GM18867 (cell line): ENCODE measurements around the gene PPHLN1.
"Not testable (repeated sequence)": the region's sequence is repeated elsewhere in the genome, so short reads cannot be mapped to it uniquely, and the experiment has no call there.

Source experiments
- ATAC-seq: cut with Tn5 transposase; IDR thresholded peaks from one replicate; pipeline ENCODE4 v1.9.1; 2021; ENCODE audit warnings: mild to moderate bottlenecking, moderate library complexity; ENCODE audit not compliant: unreplicated experiment

The PPHLN1 gene

GRCh38 chr12:42320796-42321195 lies 5.2 kb upstream of the PPHLN1 start:
- no peak for ATAC-seq

- no peak for ATAC-seq
These were observed 3.4 kb upstream of the PPHLN1 start for GRCh38 chr12:42322567-42322966.

- ATAC-seq = no peak
These were observed 2.1 kb upstream of the PPHLN1 start for GRCh38 chr12:42323856-42324255.

- ATAC-seq = no peak
These were observed 678 bp upstream of the PPHLN1 start for GRCh38 chr12:42325326-42325652.

- ATAC-seq = peak; percentile 30
These were observed 717 bp downstream of the PPHLN1 start for GRCh38 chr12:42326541-42327226.

- ATAC-seq = no peak
These were observed 1.2 kb downstream of the PPHLN1 start for GRCh38 chr12:42327227-42327590.

- not testable (repeated sequence) for ATAC-seq
These were observed 4.1 kb downstream of the PPHLN1 start for GRCh38 chr12:42330097-42330496.

GRCh38 chr12:42332301-42333285 lies 6.6 kb downstream of the PPHLN1 start:
- peak; percentile 82 for ATAC-seq

- no peak for ATAC-seq
These were observed 10.3 kb downstream of the PPHLN1 start for GRCh38 chr12:42336286-42336685.

- ATAC-seq = no peak
These were observed 12.3 kb downstream of the PPHLN1 start for GRCh38 chr12:42338280-42338679.

- no peak for ATAC-seq
These were observed 16.1 kb downstream of the PPHLN1 start for GRCh38 chr12:42342028-42342427.

GRCh38 chr12:42343721-42344120 lies 17.8 kb downstream of the PPHLN1 start:
- no peak for ATAC-seq

GRCh38 chr12:42346403-42347002 lies 20.5 kb downstream of the PPHLN1 start:
- ATAC-seq = no peak

GRCh38 chr12:42349119-42350020 lies 23.4 kb downstream of the PPHLN1 start:
- ATAC-seq = not testable (repeated sequence)

- not testable (repeated sequence) for ATAC-seq
These were observed 24.0 kb downstream of the PPHLN1 start for GRCh38 chr12:42350021-42350407.

- no peak for ATAC-seq
These were observed 30.4 kb downstream of the PPHLN1 start for GRCh38 chr12:42356344-42356743.

GRCh38 chr12:42360747-42361403 lies 34.9 kb downstream of the PPHLN1 start:
- peak; percentile 72 for ATAC-seq

- no peak for ATAC-seq
These were observed 36.1 kb downstream of the PPHLN1 start for GRCh38 chr12:42361909-42362646.

- no peak for ATAC-seq
These were observed 36.8 kb downstream of the PPHLN1 start for GRCh38 chr12:42362647-42363260.
